ENCODE results near the gene SPEN.

DNA sequence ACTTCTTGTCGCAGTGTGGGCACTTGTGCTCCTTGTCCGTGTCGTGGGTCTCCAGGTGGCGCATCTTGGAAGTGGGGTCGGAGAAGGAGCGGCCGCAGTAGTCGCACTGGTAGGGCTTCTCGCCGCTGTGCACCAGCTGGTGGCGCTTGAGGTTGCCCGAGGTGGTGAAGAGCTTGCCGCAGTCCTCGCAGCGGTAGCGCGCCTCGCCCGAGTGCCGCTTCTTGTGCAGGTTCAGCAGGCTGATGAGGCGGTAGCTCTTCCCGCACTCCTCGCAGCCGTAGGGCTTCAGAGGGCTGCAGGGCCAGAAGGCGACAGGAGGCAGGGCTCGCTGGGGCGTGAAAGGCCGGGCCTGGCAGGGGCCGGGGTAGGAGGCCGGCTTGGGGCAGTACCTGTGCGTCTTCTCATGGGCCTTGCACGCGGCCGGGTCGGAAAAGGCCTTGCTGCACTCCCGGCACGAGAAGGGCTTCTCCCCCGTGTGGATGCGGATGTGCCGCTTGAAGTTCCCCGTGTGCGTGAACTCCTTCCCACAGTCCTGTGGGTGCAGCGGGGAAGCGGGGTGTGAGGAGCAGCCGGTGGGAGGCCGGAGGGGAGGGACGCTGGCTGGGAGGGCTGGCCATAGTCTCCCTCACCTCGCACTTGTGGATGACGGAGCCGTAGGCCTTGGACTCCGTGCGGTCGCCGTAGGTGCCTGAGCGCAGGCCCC, 97.0 kb downstream of the SPEN start:
- TF ChIP-seq, protein P1, sequence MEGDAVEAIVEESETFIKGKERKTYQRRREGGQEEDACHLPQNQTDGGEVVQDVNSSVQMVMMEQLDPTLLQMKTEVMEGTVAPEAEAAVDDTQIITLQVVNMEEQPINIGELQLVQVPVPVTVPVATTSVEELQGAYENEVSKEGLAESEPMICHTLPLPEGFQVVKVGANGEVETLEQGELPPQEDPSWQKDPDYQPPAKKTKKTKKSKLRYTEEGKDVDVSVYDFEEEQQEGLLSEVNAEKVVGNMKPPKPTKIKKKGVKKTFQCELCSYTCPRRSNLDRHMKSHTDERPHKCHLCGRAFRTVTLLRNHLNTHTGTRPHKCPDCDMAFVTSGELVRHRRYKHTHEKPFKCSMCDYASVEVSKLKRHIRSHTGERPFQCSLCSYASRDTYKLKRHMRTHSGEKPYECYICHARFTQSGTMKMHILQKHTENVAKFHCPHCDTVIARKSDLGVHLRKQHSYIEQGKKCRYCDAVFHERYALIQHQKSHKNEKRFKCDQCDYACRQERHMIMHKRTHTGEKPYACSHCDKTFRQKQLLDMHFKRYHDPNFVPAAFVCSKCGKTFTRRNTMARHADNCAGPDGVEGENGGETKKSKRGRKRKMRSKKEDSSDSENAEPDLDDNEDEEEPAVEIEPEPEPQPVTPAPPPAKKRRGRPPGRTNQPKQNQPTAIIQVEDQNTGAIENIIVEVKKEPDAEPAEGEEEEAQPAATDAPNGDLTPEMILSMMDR (IDR thresholded peaks at IDR 0.05; ENCODE audit: low read depth, low read length, poor library complexity, severe bottlenecking), result no peak
- no peak for TF ChIP-seq EZH2phosphoT487 (IDR thresholded peaks at IDR 0.05; ENCODE audit: borderline replicate concordance, low read length)

Data from DOHH2 (cell line).